SK-N-SH (cell line): ENCODE measurements around the gene BAHCC1. TPM values are rescaled to one million over a fixed set of nuclear protein-coding genes. Genes with fewer than 3 reads are reported as not detected.
A peak's percentile ranks its signal among the peaks of the same experiment; 100 is the strongest.
"Not testable (repeated sequence)": the region's sequence is repeated elsewhere in the genome, so short reads cannot be mapped to it uniquely, and the experiment has no call there.

Experiments used
- CTCF ChIA-PET: fragments of 300-600, 350-600 bp; formaldehyde crosslinking; extraction: SDS; loops from one replicate; lab custom pipeline; 2021; lab: Yijun Ruan, JAX
- POLR2A ChIA-PET: fragments of 350-600 bp; sonication (Branson Sonifier 250); formaldehyde crosslinking; extraction: SDS; loops from one replicate; lab custom pipeline; 2020; ENCODE audit warnings: antibody characterized with exemption, inconsistent platforms; lab: Yijun Ruan, JAX
- DNase-seq: peaks from one replicate; pipeline ENCODE4 v3.0.0; 2012
- H2AFZ ChIP-seq: fragments of 200-600 bp; sonication (generic); 2 replicates; pipeline ENCODE4 v1.8.1; 2016; ENCODE audit warnings: antibody characterized with exemption, mild to moderate bottlenecking, low read depth
- H3F3A ChIP-seq: fragments of 200-600 bp; sonication (generic); replicated peaks from 2 replicates; pipeline ENCODE3; 2016; ENCODE audit warnings: antibody characterized with exemption, mild to moderate bottlenecking; ENCODE audit not compliant: insufficient read depth
- H3K27ac ChIP-seq, 2 experiments: fragments of 200-500 bp in 1 of 2; fragments of 200-600 bp in 1 of 2; sonication (Bioruptor generic) in 1 of 2; sonication (generic), shearing (Covaris generic) in 1 of 2; 2 replicates each; pipeline versions ENCODE4 v1.5.1 to v1.6.1; 2014 to 2016; ENCODE audit warnings: low read depth in 2 of 2, inconsistent platforms in 1 of 2, low read length in 1 of 2, mild to moderate bottlenecking in 1 of 2, mixed read lengths in 1 of 2
- H3K27me3 ChIP-seq: fragments of 200-600 bp; sonication (generic), shearing (Covaris generic); 2 replicates; pipeline ENCODE4 v1.6.1; 2016; ENCODE audit warnings: mixed run types; ENCODE audit not compliant: insufficient read depth
- H3K36me3 ChIP-seq, 2 experiments: fragments of 200-500 bp in 1 of 2; fragments of 200-600 bp in 1 of 2; sonication (Bioruptor generic) in 1 of 2; sonication (generic) in 1 of 2; replicated peaks in 1 of 2; 2 replicates each; pipeline versions ENCODE3 to v1.5.1; 2014 to 2016; ENCODE audit warnings: low read length in 1 of 2, mild to moderate bottlenecking in 1 of 2; ENCODE audit not compliant: insufficient read depth in 2 of 2, control insufficient read depth in 1 of 2
- H3K4me1 ChIP-seq, 2 experiments: fragments of 200-500 bp in 1 of 2; fragments of 200-600 bp in 1 of 2; sonication (Bioruptor generic) in 1 of 2; sonication (generic), shearing (Covaris generic) in 1 of 2; 2 replicates each; pipeline versions ENCODE4 v1.5.1 to v1.6.1; 2014 to 2016; ENCODE audit warnings: low read depth in 1 of 2, low read length in 1 of 2, mixed run types in 1 of 2; ENCODE audit not compliant: insufficient read depth in 2 of 2, control insufficient read depth in 1 of 2
- H3K4me2 ChIP-seq: fragments of 200-600 bp; sonication (generic), shearing (Covaris generic); 2 replicates; pipeline ENCODE4 v1.6.1; 2017; ENCODE audit warnings: mixed run types
- H3K4me3 ChIP-seq, 2 experiments: fragments of 200-500 bp in 1 of 2; fragments of 200-600 bp in 1 of 2; sonication (Bioruptor generic) in 1 of 2; sonication (generic), shearing (Covaris generic) in 1 of 2; 2 replicates each; pipeline versions ENCODE4 v1.5.1 to v1.8.1; 2014 to 2016; ENCODE audit warnings: low read depth in 2 of 2, inconsistent platforms in 1 of 2, low read length in 1 of 2, mild to moderate bottlenecking in 1 of 2, mixed read lengths in 1 of 2, moderate library complexity in 1 of 2
- H3K79me2 ChIP-seq: fragments of 200-600 bp; sonication (generic); 2 replicates; pipeline ENCODE4 v1.8.1; 2017; ENCODE audit warnings: mild to moderate bottlenecking; ENCODE audit not compliant: insufficient read depth
- H3K9ac ChIP-seq: fragments of 200-600 bp; sonication (generic); 2 replicates; pipeline ENCODE4 v1.6.1; 2017; ENCODE audit warnings: mixed run types
- H3K9me2 ChIP-seq: fragments of 200-600 bp; sonication (generic); 2 replicates; pipeline ENCODE4 v1.6.1; 2017; ENCODE audit warnings: mixed run types
- H3K9me3 ChIP-seq: fragments of 200-600 bp; sonication (generic); 2 replicates; pipeline ENCODE4 v1.6.1; 2017; ENCODE audit warnings: mixed run types, mild to moderate bottlenecking, moderate library complexity
- H4K20me1 ChIP-seq: fragments of 200-600 bp; sonication (generic); 2 replicates; pipeline ENCODE4 v1.6.1; 2017; ENCODE audit warnings: mild to moderate bottlenecking, mixed run types; ENCODE audit not compliant: insufficient read depth
- CTCF ChIP-seq: fragments of 200-600 bp; sonication (generic); IDR thresholded peaks from 2 replicates; pipeline ENCODE4 v1.6.1; 2017; ENCODE audit warnings: antibody characterized with exemption, mild to moderate bottlenecking, moderate library complexity
- ELF1 ChIP-seq: IDR thresholded peaks from 2 replicates; pipeline ENCODE4 v1.4.0; 2012
- EZH2phosphoT487 ChIP-seq: fragments of 200-600 bp; sonication (generic); IDR thresholded peaks from 2 replicates; pipeline ENCODE4 v1.6.1; 2017; ENCODE audit warnings: low read depth, mixed run types, mild to moderate bottlenecking, antibody characterized with exemption, moderate library complexity, borderline replicate concordance
- FOXM1 ChIP-seq: IDR thresholded peaks from 2 replicates; pipeline ENCODE4 v1.4.0; 2012; ENCODE audit warnings: low read depth, mild to moderate bottlenecking
- GABPA ChIP-seq: IDR thresholded peaks from 2 replicates; pipeline ENCODE4 v1.4.0; 2012; ENCODE audit warnings: low read depth, mild to moderate bottlenecking
- JUND ChIP-seq: IDR thresholded peaks from 2 replicates; pipeline ENCODE4 v1.4.0; 2012
- MEF2A ChIP-seq: IDR thresholded peaks from 2 replicates; pipeline ENCODE4 v1.4.0; 2012; ENCODE audit warnings: low read depth, borderline replicate concordance
- NFIC ChIP-seq: IDR thresholded peaks from 2 replicates; pipeline ENCODE4 v1.4.0; 2012; ENCODE audit warnings: borderline replicate concordance
- NRF1 ChIP-seq: IDR thresholded peaks from 2 replicates; pipeline ENCODE4 v1.6.1; 2012; ENCODE audit warnings: low read depth, mild to moderate bottlenecking, low read length
- RAD21 ChIP-seq: IDR thresholded peaks from 2 replicates; pipeline ENCODE4 v1.6.1; 2012; ENCODE audit warnings: mild to moderate bottlenecking, low read length
- RCOR1 ChIP-seq: fragments of 150-350 bp; IDR thresholded peaks from 2 replicates; pipeline ENCODE4 v1.6.1; 2017; ENCODE audit warnings: antibody characterized with exemption, low read length
- RFX5 ChIP-seq: IDR thresholded peaks from 2 replicates; pipeline ENCODE4 v1.6.1; 2012; ENCODE audit warnings: mild to moderate bottlenecking, improper control_type of control experiment, low read length
- RXRA ChIP-seq: IDR thresholded peaks from 2 replicates; pipeline ENCODE4 v1.4.0; 2012; ENCODE audit warnings: low read depth, mild to moderate bottlenecking, borderline replicate concordance
- SIN3A ChIP-seq: IDR thresholded peaks from 2 replicates; pipeline ENCODE4 v1.6.1; 2012; ENCODE audit warnings: low read depth, mild to moderate bottlenecking, low read length, moderate library complexity, borderline replicate concordance
- SMC3 ChIP-seq: IDR thresholded peaks from 2 replicates; pipeline ENCODE4 v1.6.1; 2012; ENCODE audit warnings: low read depth, low read length, improper control_type of control experiment
- TCF12 ChIP-seq: IDR thresholded peaks from 2 replicates; pipeline ENCODE4 v1.4.0; 2012
- WGBS: methylation state at CpG from one replicate; pipeline ENCODE4 v1.1.6; 2017; ENCODE audit warnings: low lambda C conversion rate; 5-methylcytosine and 5-hydroxymethylcytosine counted together
- polyA plus RNA-seq, 3 experiments: library from polyadenylated mRNA; depleted of rRNA; stranded (reverse); fragments of >200 nt; gene quantifications; 2 replicates each; pipeline ENCODE4 v1.2.3, GENCODE V29; 2012
- TF ChIP-seq, protein P1 (sequence below): IDR thresholded peaks from 2 replicates; pipeline ENCODE4; 2012

The BAHCC1 gene
- polyA plus RNA-seq, 1 of the 3 experiments (the other 2 are of a cell fraction), result 6.4 TPM

DNA sequence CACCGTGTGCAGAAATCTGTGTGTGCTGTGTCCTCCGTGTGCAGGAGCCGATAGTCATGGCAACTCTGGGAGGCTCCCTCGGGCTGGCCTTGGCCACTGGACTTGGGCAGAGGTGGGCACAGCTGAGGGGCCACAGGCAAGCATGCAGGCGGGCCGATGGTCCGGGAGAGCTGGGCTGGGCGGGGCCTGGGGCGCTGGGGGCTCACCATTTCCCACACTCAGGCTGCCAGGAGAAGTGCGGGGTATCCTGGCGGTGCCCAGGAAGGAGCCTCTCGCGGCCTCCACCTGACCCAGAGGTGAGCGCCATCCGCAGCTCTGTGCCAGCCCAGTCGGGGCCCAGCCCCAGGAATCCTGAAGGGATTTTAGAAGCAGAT, 28.4 kb downstream of the BAHCC1 start:
- no peaks in the 10 kb centered on the region for H3K36me3 ChIP-seq
- WGBS, result 63% methylated on average over 7 of the region's 16 CpGs
- ChIA-PET POLR2A (no interaction called here), CTCF (interaction anchor here (1.0 to 1.9 kb wide), 3 partner anchors 17 to 61 kb away, joined by 3 to 7 read pairs (median 4); no protein-coding TSS in a partner anchor)
- no peak for DNase-seq
- no peak overlapping the region for H2AFZ ChIP-seq
- peak overlapping the region in 1 of 2 experiments; percentile 40; a peak in 2 of 4 replicates for H3K4me3 ChIP-seq
- H3K4me1 ChIP-seq, result peaks cover 58 to 70% of the 10 kb centered on the region in 2 experiments; a peak in 3 of 4 replicates
- no peaks in the 10 kb centered on the region for H3K9me3 ChIP-seq
- H3K4me2 ChIP-seq, result peak overlapping the region; percentile 77
- no peaks in the 10 kb centered on the region for H3K9me2 ChIP-seq
- H3K9ac ChIP-seq, result peak overlapping the region; percentile 91
- H3K27ac ChIP-seq, result peak overlapping the region; percentile 12 to 100; a peak in 3 of 4 replicates
- H3F3A ChIP-seq, result peaks cover 33% of the 10 kb centered on the region
- H3K27me3 ChIP-seq, result no peaks in the 10 kb centered on the region
- H4K20me1 ChIP-seq, result peaks cover 1% of the 10 kb centered on the region
- no peak for TF ChIP-seq TCF12
- TF ChIP-seq SIN3A, result no peak
- no peak for TF ChIP-seq RCOR1
- no peak for TF ChIP-seq NRF1
- no peak for TF ChIP-seq JUND
- no peak for TF ChIP-seq EZH2phosphoT487
- no peak for TF ChIP-seq RFX5
- no peak for TF ChIP-seq SMC3
- TF ChIP-seq RXRA, result no peak
- TF ChIP-seq RAD21, result no peak
- TF ChIP-seq GABPA, result no peak
- H3K79me2 ChIP-seq, result peaks cover 8% of the 10 kb centered on the region; the same call in 1 of the 2 replicates

DNA sequence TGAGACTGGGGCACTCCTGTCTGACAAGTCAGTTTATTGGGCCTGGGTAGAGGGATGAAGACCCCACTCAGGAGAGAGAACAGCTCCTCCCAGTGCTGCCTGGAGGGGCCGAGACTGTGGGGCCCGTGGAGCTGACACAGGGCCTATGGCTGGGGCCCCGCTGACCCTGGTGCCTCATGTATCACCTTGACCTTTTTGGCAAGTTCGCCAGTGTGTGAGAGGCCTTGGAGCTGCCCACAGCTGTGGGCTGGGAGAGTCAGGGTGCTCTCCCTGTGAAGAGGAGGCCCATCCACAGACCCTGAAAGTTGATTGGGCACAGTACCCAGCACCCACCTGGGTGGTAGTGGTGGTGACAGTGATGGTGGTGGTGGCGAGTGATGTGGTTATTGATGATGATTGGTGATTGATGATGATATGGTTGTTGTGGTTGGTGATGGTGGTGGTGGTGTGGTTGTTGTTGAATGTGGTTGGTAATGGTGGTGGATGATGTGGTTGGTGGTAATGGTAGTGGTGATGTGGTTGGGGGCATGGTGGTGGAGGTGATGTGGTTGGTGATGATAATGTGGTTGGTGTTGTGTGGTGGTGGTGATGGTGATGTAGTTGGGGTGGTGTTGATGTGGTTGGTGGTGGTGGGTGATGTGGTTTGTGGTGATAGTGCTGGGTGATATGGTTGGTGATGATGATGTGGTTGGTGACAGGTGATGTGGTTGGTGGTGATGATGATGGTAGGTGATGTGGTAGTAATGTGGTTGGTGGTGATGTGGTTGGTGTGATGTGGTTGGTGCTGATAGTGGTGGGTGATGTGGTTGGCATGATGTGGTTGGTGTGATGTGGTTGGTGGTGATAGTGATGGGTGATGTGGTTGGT, 29.1 kb downstream of the BAHCC1 start:
- POLR2A ChIA-PET, result no interaction called here
- Histone ChIP-seq H3K79me2 (peaks cover 8% of the 10 kb centered on the region; the same call in 1 of the 2 replicates), H3K9ac (peak overlapping the region; percentile 91; the same call in 1 of the 2 replicates), H3K36me3 (no peaks in the 10 kb centered on the region), H3K4me2 (peak overlapping the region; percentile 77; the same call in 1 of the 2 replicates), H3K4me3 (no peak overlapping the region), H2AFZ (no peak overlapping the region), H3K27ac (peak overlapping the region in 1 of 2 experiments; percentile 100; a peak in 2 of 4 replicates), H3K9me3 (no peaks in the 10 kb centered on the region), H3K27me3 (no peaks in the 10 kb centered on the region), H4K20me1 (peaks cover 6% of the 10 kb centered on the region), H3F3A (peaks cover 30% of the 10 kb centered on the region), H3K9me2 (no peaks in the 10 kb centered on the region), H3K4me1 (peaks cover 57 to 68% of the 10 kb centered on the region in 2 experiments; a peak in 3 of 4 replicates)
- TF ChIP-seq MEF2A (no peak), ELF1 (no peak), FOXM1 (no peak), CTCF (no peak), NFIC (no peak)
- TF ChIP-seq, protein P1, sequence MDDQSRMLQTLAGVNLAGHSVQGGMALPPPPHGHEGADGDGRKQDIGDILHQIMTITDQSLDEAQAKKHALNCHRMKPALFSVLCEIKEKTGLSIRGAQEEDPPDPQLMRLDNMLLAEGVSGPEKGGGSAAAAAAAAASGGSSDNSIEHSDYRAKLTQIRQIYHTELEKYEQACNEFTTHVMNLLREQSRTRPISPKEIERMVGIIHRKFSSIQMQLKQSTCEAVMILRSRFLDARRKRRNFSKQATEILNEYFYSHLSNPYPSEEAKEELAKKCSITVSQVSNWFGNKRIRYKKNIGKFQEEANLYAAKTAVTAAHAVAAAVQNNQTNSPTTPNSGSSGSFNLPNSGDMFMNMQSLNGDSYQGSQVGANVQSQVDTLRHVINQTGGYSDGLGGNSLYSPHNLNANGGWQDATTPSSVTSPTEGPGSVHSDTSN, result no peak
- WGBS, result 84% methylated on average over 5 of the region's 5 CpGs
- no peak for DNase-seq
- CTCF ChIA-PET, result interaction anchor here (1.0 to 1.9 kb wide), 3 partner anchors 16 to 60 kb away, joined by 3 to 7 read pairs (median 4); no protein-coding TSS in a partner anchor

GRCh38 chr17:81425041-81425440, 29.8 kb downstream of the BAHCC1 start:
- H3K36me3 ChIP-seq, DNase-seq, H3K79me2 ChIP-seq, H3K9me3 ChIP-seq, H3K27me3 ChIP-seq, H3K4me3 ChIP-seq, H3K9ac ChIP-seq, CTCF ChIA-PET, H3K4me2 ChIP-seq, H3K27ac ChIP-seq, H2AFZ ChIP-seq, H3K9me2 ChIP-seq, POLR2A ChIA-PET: not testable (repeated sequence)
- peaks cover 59 to 68% of the 10 kb centered on the region in 2 experiments; a peak in 3 of 4 replicates for H3K4me1 ChIP-seq
- peaks cover 12% of the 10 kb centered on the region for H4K20me1 ChIP-seq
- H3F3A ChIP-seq, result peaks cover 24% of the 10 kb centered on the region
